ENCODE data around the gene IRF2. TPM values are rescaled to one million over a fixed set of nuclear protein-coding genes. Genes with fewer than 3 reads are reported as not detected.

The IRF2 gene
- total and polyA plus RNA-seq, 2 donors (not counting 1 experiment from before 2014, with no cell fraction given): 67.8 to 68.2 TPM

GRCh38 chr4:184375027-184375426 is 99.3 kb downstream of the IRF2 start:
- H3K4me1 ChIP-seq (ENCODE audit: control insufficient read depth in 2 of 2, insufficient read depth in 2 of 2, low read length in 2 of 2): peaks cover 0 to 12% of the 10 kb centered on the region in 2 donors
- H3K9me3 ChIP-seq (ENCODE audit: control extremely low read depth in 1 of 3, control insufficient read depth in 2 of 3, insufficient read depth in 1 of 3, low read length in 2 of 3): peaks cover 0 to 11% (median 0%) of the 10 kb centered on the region in 3 donors
- H3K27ac ChIP-seq (ENCODE audit: low read length in 2 of 2): no peak overlapping the region
- CTCF ChIA-PET: interaction anchor here (0.7 kb wide), 1 partner anchor 39 kb away, joined by 3 read pairs; no protein-coding TSS in a partner anchor
- Mint-ChIP-seq H3K27me3 (no peaks in the 10 kb centered on the region), H3K27ac (no peak overlapping the region), H3K4me3 (no peak overlapping the region), H3K4me1 (peaks cover 29% of the 10 kb centered on the region), H3K9me3 (ENCODE audit: insufficient read depth) (no peaks in the 10 kb centered on the region)
- ATAC-seq (ENCODE audit: low read depth): no peak
- no peak overlapping the region for H3K4me3 ChIP-seq (ENCODE audit: control extremely low read depth in 1 of 5, extremely low read depth in 1 of 5, insufficient read depth in 1 of 5, low read depth in 2 of 5, low read length in 4 of 5)
- TF ChIP-seq, protein P1, sequence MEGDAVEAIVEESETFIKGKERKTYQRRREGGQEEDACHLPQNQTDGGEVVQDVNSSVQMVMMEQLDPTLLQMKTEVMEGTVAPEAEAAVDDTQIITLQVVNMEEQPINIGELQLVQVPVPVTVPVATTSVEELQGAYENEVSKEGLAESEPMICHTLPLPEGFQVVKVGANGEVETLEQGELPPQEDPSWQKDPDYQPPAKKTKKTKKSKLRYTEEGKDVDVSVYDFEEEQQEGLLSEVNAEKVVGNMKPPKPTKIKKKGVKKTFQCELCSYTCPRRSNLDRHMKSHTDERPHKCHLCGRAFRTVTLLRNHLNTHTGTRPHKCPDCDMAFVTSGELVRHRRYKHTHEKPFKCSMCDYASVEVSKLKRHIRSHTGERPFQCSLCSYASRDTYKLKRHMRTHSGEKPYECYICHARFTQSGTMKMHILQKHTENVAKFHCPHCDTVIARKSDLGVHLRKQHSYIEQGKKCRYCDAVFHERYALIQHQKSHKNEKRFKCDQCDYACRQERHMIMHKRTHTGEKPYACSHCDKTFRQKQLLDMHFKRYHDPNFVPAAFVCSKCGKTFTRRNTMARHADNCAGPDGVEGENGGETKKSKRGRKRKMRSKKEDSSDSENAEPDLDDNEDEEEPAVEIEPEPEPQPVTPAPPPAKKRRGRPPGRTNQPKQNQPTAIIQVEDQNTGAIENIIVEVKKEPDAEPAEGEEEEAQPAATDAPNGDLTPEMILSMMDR (IDR thresholded peaks at IDR 0.05): no peak
- no peak for TF ChIP-seq EZH2 (IDR thresholded peaks at IDR 0.05; ENCODE audit: borderline replicate concordance, insufficient read depth, low read depth, low read length, poor library complexity, severe bottlenecking)
- WGBS (ENCODE audit: insufficient coverage): no CpG with 5 or more reads among the region's 1 CpG
- H3K9ac ChIP-seq (ENCODE audit: low read length): no peak overlapping the region
- no peaks in the 10 kb centered on the region for H3K36me3 ChIP-seq (replicated peaks in 1 of 2; ENCODE audit: control extremely low read depth in 1 of 2, control insufficient read depth in 1 of 2, extremely low read depth in 1 of 2, insufficient read depth in 2 of 2, low read length in 1 of 2)
- peaks cover 5% of the 10 kb centered on the region for H3K79me2 ChIP-seq (ENCODE audit: control insufficient read depth, insufficient read depth, low read length)
- no peak overlapping the region for H2AFZ ChIP-seq (ENCODE audit: insufficient read depth, low read depth, low read length, poor library complexity, severe bottlenecking)
- POLR2A ChIA-PET: interaction anchor here (0.6 kb wide), 1 partner anchor 49 kb away, joined by 3 read pairs; no protein-coding TSS in a partner anchor
- H3K4me2 ChIP-seq (replicated peaks; ENCODE audit: low read depth, low read length, poor library complexity, severe bottlenecking): no peak overlapping the region
- intact Hi-C loops (cut with micrococcal nuclease): no loop called here
- no peak for DNase-seq
- H3K27me3 ChIP-seq (replicated peaks in 1 of 4; ENCODE audit: control extremely low read depth in 1 of 4, control insufficient read depth in 3 of 4, insufficient read depth in 4 of 4, low read length in 3 of 4): no peaks in the 10 kb centered on the region
- H4K20me1 ChIP-seq (ENCODE audit: control insufficient read depth, insufficient read depth, low read length, poor library complexity, severe bottlenecking): no peaks in the 10 kb centered on the region

DNA sequence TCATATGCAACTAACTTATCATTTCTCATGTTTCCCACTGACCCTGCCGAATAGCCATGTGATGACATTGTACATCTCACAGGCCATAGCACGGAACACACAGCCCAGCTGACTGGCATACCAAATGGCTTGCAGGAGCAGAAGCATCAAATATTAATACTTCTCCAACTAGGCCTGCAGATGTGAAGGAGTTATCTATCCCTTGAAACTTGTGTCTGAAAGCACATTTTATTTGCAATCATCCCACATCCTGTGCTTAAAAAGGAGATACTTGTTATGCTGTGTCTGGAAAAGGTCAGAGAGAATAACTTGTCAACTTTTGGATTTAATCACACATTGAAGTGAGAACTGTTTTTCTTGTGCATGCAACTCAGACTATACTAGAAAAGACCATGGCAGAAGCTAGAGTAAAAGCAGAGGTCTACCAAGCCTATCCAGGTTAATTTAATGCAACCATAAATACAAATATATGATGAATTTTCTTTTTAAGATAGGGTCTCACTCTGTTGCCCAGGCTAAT is 100.4 kb downstream of the IRF2 start:
- no peaks in the 10 kb centered on the region for H3K36me3 ChIP-seq (replicated peaks in 1 of 2; ENCODE audit: control extremely low read depth in 1 of 2, control insufficient read depth in 1 of 2, extremely low read depth in 1 of 2, insufficient read depth in 2 of 2, low read length in 1 of 2)
- H2AFZ ChIP-seq (ENCODE audit: insufficient read depth, low read depth, low read length, poor library complexity, severe bottlenecking): no peak overlapping the region
- no peak overlapping the region for H3K27ac ChIP-seq (ENCODE audit: low read length in 2 of 2)
- DNase-seq (no peak), ATAC-seq (ENCODE audit: low read depth) (no peak)
- H3K4me3 ChIP-seq (ENCODE audit: control extremely low read depth in 1 of 5, extremely low read depth in 1 of 5, insufficient read depth in 1 of 5, low read depth in 2 of 5, low read length in 4 of 5): no peak overlapping the region
- H3K4me3 Mint-ChIP-seq: no peak overlapping the region
- H3K4me1 Mint-ChIP-seq: peaks cover 34% of the 10 kb centered on the region
- intact Hi-C loops (cut with micrococcal nuclease): no loop called here
- no peaks in the 10 kb centered on the region for H3K27me3 ChIP-seq (replicated peaks in 1 of 4; ENCODE audit: control extremely low read depth in 1 of 4, control insufficient read depth in 3 of 4, insufficient read depth in 4 of 4, low read length in 3 of 4)
- H3K79me2 ChIP-seq (ENCODE audit: control insufficient read depth, insufficient read depth, low read length): peaks cover 3% of the 10 kb centered on the region
- TF ChIP-seq, protein P1 (IDR thresholded peaks at IDR 0.05): no peak
- TF ChIP-seq EZH2 (IDR thresholded peaks at IDR 0.05; ENCODE audit: borderline replicate concordance, insufficient read depth, low read depth, low read length, poor library complexity, severe bottlenecking): no peak
- ChIA-PET CTCF (no interaction called here), POLR2A (no interaction called here)
- H3K9me3 Mint-ChIP-seq (ENCODE audit: insufficient read depth): no peaks in the 10 kb centered on the region
- no peaks in the 10 kb centered on the region for H3K27me3 Mint-ChIP-seq
- H3K4me1 ChIP-seq (ENCODE audit: control insufficient read depth in 2 of 2, insufficient read depth in 2 of 2, low read length in 2 of 2): peaks cover 0 to 8% of the 10 kb centered on the region in 2 donors
- peaks cover 0 to 8% (median 0%) of the 10 kb centered on the region in 3 donors for H3K9me3 ChIP-seq (ENCODE audit: control extremely low read depth in 1 of 3, control insufficient read depth in 2 of 3, insufficient read depth in 1 of 3, low read length in 2 of 3)
- no peak overlapping the region for H3K4me2 ChIP-seq (replicated peaks; ENCODE audit: low read depth, low read length, poor library complexity, severe bottlenecking)
- no peaks in the 10 kb centered on the region for H4K20me1 ChIP-seq (ENCODE audit: control insufficient read depth, insufficient read depth, low read length, poor library complexity, severe bottlenecking)
- 100% methylated on average over 1 of the region's 2 CpGs for WGBS (ENCODE audit: insufficient coverage)
- no peak overlapping the region for H3K9ac ChIP-seq (ENCODE audit: low read length)
- H3K27ac Mint-ChIP-seq: no peak overlapping the region
